ENCODE data around the gene GLOD4.

GRCh38 chr17:732067-732901 is 49.8 kb downstream of the GLOD4 start, which contains the start of gene TLCD3A:
- TF ChIP-seq CTCF (IDR thresholded peaks at IDR 0.05): no peak
- no peak for TF ChIP-seq POLR2A (IDR thresholded peaks at IDR 0.05)

Measured in sigmoid colon (tissue), 3 donors.